GM12878 (cell line): ENCODE data around the gene HPS3. TPM values are rescaled to one million over a fixed set of nuclear protein-coding genes. Genes with fewer than 3 reads are reported as not detected.

Experiments used
- ATAC-seq: fragments of 200-7000 bp; cut with Tn5 transposase; 3 replicates; pipeline ENCODE4 v1.9.1; 2020; ENCODE audit warnings: mild to moderate bottlenecking, moderate library complexity
- BruUV-seq: library from RNA; stranded (reverse); fragments of 400-500 nt; replicated peaks from 2 replicates; lab custom pipeline; 2021; lab: Mats Ljungman, UMichigan
- CTCF ChIA-PET: fragments of 300-600 bp; sonication (Branson Sonifier 250); formaldehyde crosslinking; extraction: SDS; loops from one replicate; lab custom pipeline; 2021; ENCODE audit warnings: inconsistent platforms; lab: Yijun Ruan, JAX
- POLR2A ChIA-PET: fragments of 350-600 bp; formaldehyde crosslinking; extraction: SDS; loops from one replicate; lab custom pipeline; 2021; ENCODE audit warnings: inconsistent platforms; lab: Charles Lee
- RAD21 ChIA-PET: fragments of 300-600 bp; sonication (Branson Sonifier 250); formaldehyde crosslinking; loops from one replicate; lab custom pipeline; 2023; ENCODE audit warnings: antibody characterized with exemption; ENCODE audit not compliant: unreplicated experiment; lab: Charles Lee
- SMC1A ChIA-PET: fragments of 300-600 bp; sonication (Branson Sonifier 250); formaldehyde crosslinking; loops from one replicate; lab custom pipeline; 2023; ENCODE audit not compliant: unreplicated experiment, uncharacterized antibody; lab: Charles Lee
- DNase-seq: peaks from one replicate; pipeline ENCODE4 v3.0.0-alpha.2; 2011; ENCODE audit warnings: low read depth, low spot score
- FAIRE-seq: peaks from 3 replicates; lab custom pipeline; 2011; peaks lifted over from hg19 to GRCh38; lab: Jason Lieb, UNC
- H2AFZ ChIP-seq: 2 replicates; pipeline ENCODE4 v1.6.0; 2011; ENCODE audit warnings: low read depth, low read length, control low read depth; ENCODE audit not compliant: control insufficient read depth
- H3K27ac ChIP-seq: 2 replicates; pipeline ENCODE4 v1.5.1; 2011; ENCODE audit warnings: control low read depth; ENCODE audit not compliant: control insufficient read depth, insufficient read depth
- H3K27me3 ChIP-seq, 2 experiments: replicated peaks in 1 of 2; 2 replicates each; pipeline versions ENCODE4 v1.6.0 to v1.6.1; 2011; ENCODE audit warnings: low read length in 1 of 2; ENCODE audit not compliant: control insufficient read depth in 2 of 2, insufficient read depth in 2 of 2
- H3K36me3 ChIP-seq, 2 experiments: 2 replicates each; pipeline ENCODE4 v1.5.1; 2011; ENCODE audit warnings: low read length in 1 of 2; ENCODE audit not compliant: control insufficient read depth in 2 of 2, insufficient read depth in 2 of 2
- H3K4me1 ChIP-seq: 2 replicates; pipeline ENCODE4 v1.6.1; 2011; ENCODE audit warnings: mild to moderate bottlenecking, low read length, moderate library complexity, mixed read lengths; ENCODE audit not compliant: control insufficient read depth, insufficient read depth
- H3K4me2 ChIP-seq: 2 replicates; pipeline ENCODE4 v1.6.0; 2011; ENCODE audit warnings: control low read depth; ENCODE audit not compliant: control insufficient read depth, insufficient read depth
- H3K4me3 ChIP-seq: fragments of 200-600 bp; sonication (generic); 2 replicates; pipeline ENCODE4 v1.5.1; 2016
- H3K79me2 ChIP-seq: 2 replicates; pipeline ENCODE4 v1.6.0; 2011; ENCODE audit warnings: low read length; ENCODE audit not compliant: control insufficient read depth, insufficient read depth
- H3K9ac ChIP-seq: 2 replicates; pipeline ENCODE4 v1.8.0; 2011; ENCODE audit warnings: low read length, control low read depth, mixed read lengths; ENCODE audit not compliant: control insufficient read depth, insufficient read depth
- H3K9me3 ChIP-seq: replicated peaks from 3 replicates; pipeline ENCODE4 v1.5.1; 2011; ENCODE audit warnings: mild to moderate bottlenecking, low read length; ENCODE audit not compliant: control insufficient read depth, insufficient read depth
- H4K20me1 ChIP-seq: 2 replicates; pipeline ENCODE4 v1.6.0; 2011; ENCODE audit not compliant: control insufficient read depth, insufficient read depth
- BHLHE40 ChIP-seq, 2 experiments: fragments of 450-650 bp in 1 of 2; IDR thresholded peaks; 2 replicates each; pipeline ENCODE4 v1.6.1; 2011 to 2017; ENCODE audit warnings: low read depth in 2 of 2, borderline replicate concordance in 1 of 2, improper control_type of control experiment in 1 of 2, low read length in 1 of 2, mild to moderate bottlenecking in 1 of 2
- CHD4 ChIP-seq: fragments of 200-600 bp; sonication (generic); IDR thresholded peaks from 2 replicates; pipeline ENCODE4 v1.6.1; 2016; ENCODE audit warnings: mild to moderate bottlenecking
- IRF4 ChIP-seq: IDR thresholded peaks from 2 replicates; pipeline ENCODE4 v1.6.1; 2011; ENCODE audit warnings: low read depth, low read length
- LARP7 ChIP-seq: fragments of 450-650 bp; IDR thresholded peaks from 2 replicates; pipeline ENCODE4 v1.6.1; 2017; ENCODE audit warnings: mild to moderate bottlenecking
- MEF2B ChIP-seq: fragments of 450-650 bp; IDR thresholded peaks from 2 replicates; pipeline ENCODE4 v1.6.1; 2018; ENCODE audit warnings: mild to moderate bottlenecking, moderate library complexity; ENCODE audit not compliant: partially characterized antibody, poor library complexity, severe bottlenecking
- NR2C1 ChIP-seq: fragments of 450-650 bp; IDR thresholded peaks from 2 replicates; pipeline ENCODE4 v1.6.1; 2017; ENCODE audit warnings: antibody characterized with exemption, mild to moderate bottlenecking, moderate library complexity
- PAX5 ChIP-seq: IDR thresholded peaks from 2 replicates; pipeline ENCODE4 v1.6.1; 2011; ENCODE audit warnings: low read depth, low read length, borderline replicate concordance
- RAD51 ChIP-seq: fragments of 450-650 bp; IDR thresholded peaks from 2 replicates; pipeline ENCODE4 v1.6.1; 2016; ENCODE audit warnings: moderate library complexity, mild to moderate bottlenecking, inconsistent platforms
- RBBP5 ChIP-seq: fragments of 200-600 bp; sonication (generic); conservative IDR thresholded peaks from 2 replicates; pipeline ENCODE4 v1.6.1; 2016
- SIN3A ChIP-seq: IDR thresholded peaks from 2 replicates; pipeline ENCODE4 v1.6.1; 2012; ENCODE audit warnings: low read depth, low read length, improper control_type of control experiment
- ZNF217 ChIP-seq: fragments of 450-650 bp; IDR thresholded peaks from 2 replicates; pipeline ENCODE4 v1.6.1; 2017; ENCODE audit warnings: antibody characterized with exemption, mild to moderate bottlenecking
- ZNF24 ChIP-seq: fragments of 450-650 bp; IDR thresholded peaks from 2 replicates; pipeline ENCODE4 v1.6.1; 2017; ENCODE audit warnings: antibody characterized with exemption, mild to moderate bottlenecking
- WGBS: methylation state at CpG from one replicate; pipeline ENCODE4 v1.1.6; 2016; ENCODE audit warnings: low lambda C conversion rate; ENCODE audit not compliant: insufficient replicate concordance, insufficient coverage; ENCODE audit errors: missing lambda C conversion rate; 5-methylcytosine and 5-hydroxymethylcytosine counted together
- in situ Hi-C: fragments of 300-500 bp; cut with MboI; formaldehyde crosslinking; loops from 9 replicates; pipeline ENCODE4 v1.14.3; 2018; ENCODE audit warnings: mixed read lengths
- intact Hi-C: fragments of 100-400 bp; cut with micrococcal nuclease; formaldehyde crosslinking; loops from one replicate; pipeline ENCODE4 v1.14.2; 2022; ENCODE audit not compliant: unreplicated experiment
- polyA plus RNA-seq, 11 experiments: library from polyadenylated mRNA; depleted of rRNA in 4 of 11; unstranded in 6 of 11; stranded (reverse) in 5 of 11; fragments of >200 nt; fragmentation: Nextera tagmentation in 4 of 11; fragmentation: Illumina TruSeq in 1 of 11; extraction: Ambion mirVana in 4 of 11; extraction: Trizol in 1 of 11; gene quantifications; 1 replicate in 1 of 11; 2 replicates in 10 of 11; pipeline versions ENCODE4 v1.2.1 to v1.2.3, GENCODE V29; 2011 to 2016; ENCODE audit warnings: inconsistent platforms in 2 of 11, missing spikeins in 2 of 11, low read depth in 1 of 11
- total RNA-seq, 4 experiments: library from RNA; depleted of rRNA in 3 of 4; stranded (reverse); fragments of >200 nt in 3 of 4; fragmentation: Illumina TruSeq in 1 of 4; extraction: Trizol in 1 of 4; gene quantifications; 2 replicates each; pipeline versions ENCODE4 v1.2.1 to v1.2.3, GENCODE V29; 2013 to 2021
- TF ChIP-seq, protein P1 (sequence below): IDR thresholded peaks from 2 replicates; pipeline ENCODE4 v1.6.1; 2012; ENCODE audit warnings: low read length, inconsistent platforms
- TF ChIP-seq, protein P2 (sequence below): fragments of 450-650 bp; IDR thresholded peaks from 2 replicates; pipeline ENCODE4 v1.6.1; 2017; ENCODE audit warnings: low read depth, mild to moderate bottlenecking, moderate library complexity
- TF ChIP-seq, protein P3 (sequence below): fragments of 450-650 bp; IDR thresholded peaks from 2 replicates; pipeline ENCODE4 v1.6.1; 2017; ENCODE audit warnings: mild to moderate bottlenecking, moderate library complexity
- TF ChIP-seq, protein P4 (sequence below): IDR thresholded peaks from 2 replicates; pipeline ENCODE4 v1.6.1; 2012; ENCODE audit warnings: low read depth, low read length, improper control_type of control experiment

Gene HPS3
- total and polyA plus RNA-seq, 10 of the 15 experiments (the other 5 are each of a cell fraction or from before 2014, with no cell fraction given) = 2.7 to 26.5 (median 14.8) TPM

DNA sequence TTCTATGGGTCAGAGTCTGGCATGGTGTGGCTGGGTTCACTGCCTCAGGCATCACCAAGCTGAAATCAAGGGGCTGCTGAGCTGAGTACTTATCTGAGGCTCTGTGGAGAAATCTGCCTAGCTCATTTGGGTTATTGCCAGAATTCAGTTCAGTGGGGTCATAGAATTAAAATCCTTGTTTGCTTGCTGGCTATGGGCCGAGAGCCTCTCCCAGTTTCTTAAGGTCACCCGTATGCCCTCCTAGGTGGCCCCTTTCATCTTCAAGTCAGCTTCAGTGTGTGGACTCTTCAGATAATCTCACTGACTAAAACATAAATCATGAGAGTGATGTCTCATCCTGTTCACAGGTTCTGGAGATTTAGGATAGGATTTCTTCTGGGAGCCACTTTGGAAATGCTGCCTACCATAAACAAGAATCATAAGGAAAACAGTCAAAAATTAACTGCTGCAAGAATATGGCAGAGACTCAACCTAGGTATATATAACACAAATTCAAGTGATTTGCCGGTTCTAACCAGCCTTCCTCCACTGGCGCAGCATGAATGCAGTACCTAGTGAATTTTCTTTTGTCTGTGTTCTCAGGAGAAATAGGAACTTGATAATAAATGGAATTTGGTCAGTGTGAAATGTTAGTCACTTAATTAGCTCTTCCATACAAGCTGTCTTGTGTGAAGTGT, 86.9 kb downstream of the HPS3 start (continued):
- TF ChIP-seq RAD51 = no peak
- no peak for TF ChIP-seq ZNF24
- TF ChIP-seq, protein P1, sequence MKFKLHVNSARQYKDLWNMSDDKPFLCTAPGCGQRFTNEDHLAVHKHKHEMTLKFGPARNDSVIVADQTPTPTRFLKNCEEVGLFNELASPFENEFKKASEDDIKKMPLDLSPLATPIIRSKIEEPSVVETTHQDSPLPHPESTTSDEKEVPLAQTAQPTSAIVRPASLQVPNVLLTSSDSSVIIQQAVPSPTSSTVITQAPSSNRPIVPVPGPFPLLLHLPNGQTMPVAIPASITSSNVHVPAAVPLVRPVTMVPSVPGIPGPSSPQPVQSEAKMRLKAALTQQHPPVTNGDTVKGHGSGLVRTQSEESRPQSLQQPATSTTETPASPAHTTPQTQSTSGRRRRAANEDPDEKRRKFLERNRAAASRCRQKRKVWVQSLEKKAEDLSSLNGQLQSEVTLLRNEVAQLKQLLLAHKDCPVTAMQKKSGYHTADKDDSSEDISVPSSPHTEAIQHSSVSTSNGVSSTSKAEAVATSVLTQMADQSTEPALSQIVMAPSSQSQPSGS = no peak
- TF ChIP-seq IRF4 = no peak
- no peak for TF ChIP-seq ZNF217
- TF ChIP-seq MEF2B = no peak
- TF ChIP-seq, protein P2, sequence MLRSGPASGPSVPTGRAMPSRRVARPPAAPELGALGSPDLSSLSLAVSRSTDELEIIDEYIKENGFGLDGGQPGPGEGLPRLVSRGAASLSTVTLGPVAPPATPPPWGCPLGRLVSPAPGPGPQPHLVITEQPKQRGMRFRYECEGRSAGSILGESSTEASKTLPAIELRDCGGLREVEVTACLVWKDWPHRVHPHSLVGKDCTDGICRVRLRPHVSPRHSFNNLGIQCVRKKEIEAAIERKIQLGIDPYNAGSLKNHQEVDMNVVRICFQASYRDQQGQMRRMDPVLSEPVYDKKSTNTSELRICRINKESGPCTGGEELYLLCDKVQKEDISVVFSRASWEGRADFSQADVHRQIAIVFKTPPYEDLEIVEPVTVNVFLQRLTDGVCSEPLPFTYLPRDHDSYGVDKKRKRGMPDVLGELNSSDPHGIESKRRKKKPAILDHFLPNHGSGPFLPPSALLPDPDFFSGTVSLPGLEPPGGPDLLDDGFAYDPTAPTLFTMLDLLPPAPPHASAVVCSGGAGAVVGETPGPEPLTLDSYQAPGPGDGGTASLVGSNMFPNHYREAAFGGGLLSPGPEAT = no peak
- TF ChIP-seq NR2C1 = no peak
- TF ChIP-seq, all 136 proteins: peak for 0

DNA sequence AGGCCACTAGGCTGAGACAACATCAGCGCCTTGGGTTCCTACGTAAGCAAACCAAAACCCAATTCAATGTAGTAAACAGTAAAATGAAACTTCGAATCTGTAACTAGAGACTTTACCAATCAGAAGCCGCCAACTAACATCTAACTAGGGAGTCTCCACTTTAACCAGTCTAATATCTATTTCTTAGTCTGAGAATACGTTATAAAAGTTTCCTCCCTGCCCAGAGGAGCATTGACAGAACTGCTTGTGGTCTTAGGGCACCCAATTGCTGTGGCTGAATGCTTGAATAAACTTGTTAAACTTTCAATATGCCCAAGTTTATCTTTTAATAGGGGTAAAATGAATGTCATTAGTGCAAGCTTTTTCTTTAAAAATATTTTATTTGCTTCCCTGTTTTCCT, 87.9 kb downstream of the HPS3 start:
- no peak overlapping the region for H2AFZ ChIP-seq
- no peak overlapping the region for H3K27ac ChIP-seq
- POLR2A ChIA-PET = interaction anchor here (1.0 kb wide), 1 partner anchor 42 kb away, joined by 4 read pairs; no protein-coding TSS in a partner anchor
- H3K36me3 ChIP-seq = no peaks in the 10 kb centered on the region
- no peak overlapping the region for H3K9ac ChIP-seq
- SMC1A ChIA-PET = no interaction called here
- H3K79me2 ChIP-seq = no peaks in the 10 kb centered on the region
- no peak overlapping the region for H3K4me3 ChIP-seq
- H3K9me3 ChIP-seq = no peaks in the 10 kb centered on the region
- in situ Hi-C loops = no loop called here
- no peaks in the 10 kb centered on the region for H4K20me1 ChIP-seq
- no peaks in the 10 kb centered on the region for H3K27me3 ChIP-seq
- intact Hi-C loops = no loop called here
- FAIRE-seq (no peak), ATAC-seq (peak; percentile 79), DNase-seq (no peak)
- CTCF ChIA-PET = interaction anchor here (0.7 to 1.5 kb wide), 4 partner anchors 11 to 133 kb away, joined by 3 to 5 read pairs (median 4); no protein-coding TSS in a partner anchor
- RAD21 ChIA-PET = no interaction called here
- no peaks in the 10 kb centered on the region for H3K4me1 ChIP-seq
- H3K4me2 ChIP-seq = no peak overlapping the region
- 48% methylated on average over 5 of the region's 5 CpGs for WGBS
- BruUV-seq = no TSS peak
- TF ChIP-seq RBBP5 (no peak), RAD51 (no peak), LARP7 (no peak), CHD4 (no peak), SIN3A (no peak), PAX5 (no peak), BHLHE40 (IDR thresholded peaks at IDR 0.05; ENCODE audit: borderline replicate concordance in 1 of 2, low read depth in 2 of 2, low read length in 1 of 2) (no peak)
- TF ChIP-seq, protein P3, sequence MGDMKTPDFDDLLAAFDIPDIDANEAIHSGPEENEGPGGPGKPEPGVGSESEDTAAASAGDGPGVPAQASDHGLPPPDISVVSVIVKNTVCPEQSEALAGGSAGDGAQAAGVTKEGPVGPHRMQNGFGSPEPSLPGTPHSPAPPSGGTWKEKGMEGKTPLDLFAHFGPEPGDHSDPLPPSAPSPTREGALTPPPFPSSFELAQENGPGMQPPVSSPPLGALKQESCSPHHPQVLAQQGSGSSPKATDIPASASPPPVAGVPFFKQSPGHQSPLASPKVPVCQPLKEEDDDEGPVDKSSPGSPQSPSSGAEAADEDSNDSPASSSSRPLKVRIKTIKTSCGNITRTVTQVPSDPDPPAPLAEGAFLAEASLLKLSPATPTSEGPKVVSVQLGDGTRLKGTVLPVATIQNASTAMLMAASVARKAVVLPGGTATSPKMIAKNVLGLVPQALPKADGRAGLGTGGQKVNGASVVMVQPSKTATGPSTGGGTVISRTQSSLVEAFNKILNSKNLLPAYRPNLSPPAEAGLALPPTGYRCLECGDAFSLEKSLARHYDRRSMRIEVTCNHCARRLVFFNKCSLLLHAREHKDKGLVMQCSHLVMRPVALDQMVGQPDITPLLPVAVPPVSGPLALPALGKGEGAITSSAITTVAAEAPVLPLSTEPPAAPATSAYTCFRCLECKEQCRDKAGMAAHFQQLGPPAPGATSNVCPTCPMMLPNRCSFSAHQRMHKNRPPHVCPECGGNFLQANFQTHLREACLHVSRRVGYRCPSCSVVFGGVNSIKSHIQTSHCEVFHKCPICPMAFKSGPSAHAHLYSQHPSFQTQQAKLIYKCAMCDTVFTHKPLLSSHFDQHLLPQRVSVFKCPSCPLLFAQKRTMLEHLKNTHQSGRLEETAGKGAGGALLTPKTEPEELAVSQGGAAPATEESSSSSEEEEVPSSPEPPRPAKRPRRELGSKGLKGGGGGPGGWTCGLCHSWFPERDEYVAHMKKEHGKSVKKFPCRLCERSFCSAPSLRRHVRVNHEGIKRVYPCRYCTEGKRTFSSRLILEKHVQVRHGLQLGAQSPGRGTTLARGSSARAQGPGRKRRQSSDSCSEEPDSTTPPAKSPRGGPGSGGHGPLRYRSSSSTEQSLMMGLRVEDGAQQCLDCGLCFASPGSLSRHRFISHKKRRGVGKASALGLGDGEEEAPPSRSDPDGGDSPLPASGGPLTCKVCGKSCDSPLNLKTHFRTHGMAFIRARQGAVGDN = no peak
- TF ChIP-seq, protein P4, sequence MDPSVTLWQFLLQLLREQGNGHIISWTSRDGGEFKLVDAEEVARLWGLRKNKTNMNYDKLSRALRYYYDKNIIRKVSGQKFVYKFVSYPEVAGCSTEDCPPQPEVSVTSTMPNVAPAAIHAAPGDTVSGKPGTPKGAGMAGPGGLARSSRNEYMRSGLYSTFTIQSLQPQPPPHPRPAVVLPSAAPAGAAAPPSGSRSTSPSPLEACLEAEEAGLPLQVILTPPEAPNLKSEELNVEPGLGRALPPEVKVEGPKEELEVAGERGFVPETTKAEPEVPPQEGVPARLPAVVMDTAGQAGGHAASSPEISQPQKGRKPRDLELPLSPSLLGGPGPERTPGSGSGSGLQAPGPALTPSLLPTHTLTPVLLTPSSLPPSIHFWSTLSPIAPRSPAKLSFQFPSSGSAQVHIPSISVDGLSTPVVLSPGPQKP = no peak
